Activated T-helper 1 cell treated with anti-CD3 and anti-CD28 coated beads, Interleukin-12 subunit alpha, Interleukin-12 subunit beta, Interleukin-2, Interleukin-4 antibody, amounts not matched to agents 30 ng/mL and 10 ng/mL and 1 ng/mL, durations not matched to agents 14 hours and 24 hours and 36 hours (primary cell): ENCODE results near the gene TOM1L2. TPM values are rescaled to one million over a fixed set of nuclear protein-coding genes. Genes with fewer than 3 reads are reported as not detected.

Experiments
- DNase-seq: peaks from one replicate; pipeline ENCODE4 v3.0.0; 2021; ENCODE audit warnings: low spot score
- H3K27ac Mint-ChIP-seq: one replicate; pipeline ENCODE4 v1.8.0; 2021; ENCODE audit warnings: mild to moderate bottlenecking, mixed read lengths
- H3K27me3 Mint-ChIP-seq: one replicate; pipeline ENCODE4 v1.8.0; 2022; ENCODE audit warnings: mild to moderate bottlenecking, moderate library complexity, mixed read lengths; ENCODE audit not compliant: insufficient read depth
- H3K36me3 Mint-ChIP-seq: one replicate; pipeline ENCODE4 v1.8.0; 2021; ENCODE audit warnings: low read depth, mixed read lengths
- H3K4me1 Mint-ChIP-seq: one replicate; pipeline ENCODE4 v1.8.0; 2021; ENCODE audit warnings: low read depth, mixed read lengths
- H3K4me3 Mint-ChIP-seq: one replicate; pipeline ENCODE4 v1.8.0; 2021; ENCODE audit warnings: mild to moderate bottlenecking, moderate library complexity, mixed read lengths
- H3K9me3 Mint-ChIP-seq: one replicate; pipeline ENCODE4 v1.8.0; 2021; ENCODE audit warnings: mixed read lengths
- intact Hi-C: fragments of 100-400 bp; cut with micrococcal nuclease; formaldehyde crosslinking; loops from one replicate; pipeline ENCODE4 v1.15.1; 2024
- total RNA-seq: library from RNA; stranded (reverse); gene quantifications from 2 replicates; pipeline ENCODE4 v1.2.3, GENCODE V29; 2022

TOM1L2 gene
- total RNA-seq, 1 donor from 2014 or later: 10.2 TPM

GRCh38 chr17:17989618-17990017 is 17.4 kb upstream of the TOM1L2 start:
- Mint-ChIP-seq H3K36me3 (no peaks in the 10 kb centered on the region), H3K4me1 (no peaks in the 10 kb centered on the region), H3K9me3 (no peaks in the 10 kb centered on the region), H3K4me3 (no peak overlapping the region), H3K27me3 (no peaks in the 10 kb centered on the region), H3K27ac (no peak overlapping the region)
- no peak for DNase-seq
- intact Hi-C loops: no loop called here

- H3K4me1 Mint-ChIP-seq: no peaks in the 10 kb centered on the region
- H3K36me3 Mint-ChIP-seq: no peaks in the 10 kb centered on the region
- DNase-seq: no peak
- no peak overlapping the region for H3K27ac Mint-ChIP-seq
- H3K9me3 Mint-ChIP-seq: no peaks in the 10 kb centered on the region
- intact Hi-C loops: no loop called here
- no peak overlapping the region for H3K4me3 Mint-ChIP-seq
- H3K27me3 Mint-ChIP-seq: no peaks in the 10 kb centered on the region
Measured at GRCh38 chr17:17989081-17989480, 16.9 kb upstream of the TOM1L2 start.

GRCh38 chr17:17988427-17988945 is 16.3 kb upstream of the TOM1L2 start:
- H3K36me3 Mint-ChIP-seq: no peaks in the 10 kb centered on the region

GRCh38 chr17:17987901-17988300 is 15.7 kb upstream of the TOM1L2 start:
- Mint-ChIP-seq H3K27me3 (no peaks in the 10 kb centered on the region), H3K27ac (no peak overlapping the region), H3K9me3 (no peaks in the 10 kb centered on the region), H3K4me3 (no peak overlapping the region), H3K4me1 (no peaks in the 10 kb centered on the region), H3K36me3 (no peaks in the 10 kb centered on the region)
- intact Hi-C loops: no loop called here
- DNase-seq: no peak

More at GRCh38 chr17:17988427-17988945, 16.3 kb upstream of the TOM1L2 start:
- Mint-ChIP-seq H3K27me3 (no peaks in the 10 kb centered on the region), H3K9me3 (no peaks in the 10 kb centered on the region), H3K4me3 (no peak overlapping the region), H3K4me1 (no peaks in the 10 kb centered on the region), H3K27ac (no peak overlapping the region)
- DNase-seq: no peak
- intact Hi-C loops: no loop called here

- DNase-seq: no peak
- Mint-ChIP-seq H3K27ac (no peak overlapping the region), H3K9me3 (no peaks in the 10 kb centered on the region), H3K4me3 (no peak overlapping the region), H3K36me3 (no peaks in the 10 kb centered on the region), H3K4me1 (no peaks in the 10 kb centered on the region), H3K27me3 (no peaks in the 10 kb centered on the region)
- intact Hi-C loops: no loop called here
Measured at GRCh38 chr17:17987187-17987896, 15.1 kb upstream of the TOM1L2 start.

- Mint-ChIP-seq H3K4me3 (no peak overlapping the region), H3K36me3 (no peaks in the 10 kb centered on the region), H3K27me3 (no peaks in the 10 kb centered on the region), H3K27ac (no peak overlapping the region), H3K4me1 (no peaks in the 10 kb centered on the region), H3K9me3 (no peaks in the 10 kb centered on the region)
- intact Hi-C loops: no loop called here
- DNase-seq: no peak
Measured at GRCh38 chr17:17985555-17985954, 13.4 kb upstream of the TOM1L2 start.

GRCh38 chr17:17985153-17985552 is 13.0 kb upstream of the TOM1L2 start:
- intact Hi-C loops: no loop called here
- Mint-ChIP-seq H3K4me1 (no peaks in the 10 kb centered on the region), H3K9me3 (no peaks in the 10 kb centered on the region), H3K27ac (no peak overlapping the region), H3K36me3 (no peaks in the 10 kb centered on the region), H3K27me3 (no peaks in the 10 kb centered on the region), H3K4me3 (no peak overlapping the region)
- DNase-seq: no peak

GRCh38 chr17:17983776-17984175 is 11.6 kb upstream of the TOM1L2 start:
- H3K27me3 Mint-ChIP-seq: no peaks in the 10 kb centered on the region
- H3K36me3 Mint-ChIP-seq: no peaks in the 10 kb centered on the region
- no peaks in the 10 kb centered on the region for H3K9me3 Mint-ChIP-seq
- intact Hi-C loops: no loop called here
- H3K27ac Mint-ChIP-seq: no peak overlapping the region
- DNase-seq: no peak
- no peak overlapping the region for H3K4me3 Mint-ChIP-seq
- H3K4me1 Mint-ChIP-seq: no peaks in the 10 kb centered on the region

- no peaks in the 10 kb centered on the region for H3K27me3 Mint-ChIP-seq
- no peak overlapping the region for H3K27ac Mint-ChIP-seq
- H3K36me3 Mint-ChIP-seq: no peaks in the 10 kb centered on the region
- DNase-seq: no peak
- no peaks in the 10 kb centered on the region for H3K4me1 Mint-ChIP-seq
- H3K4me3 Mint-ChIP-seq: no peak overlapping the region
- intact Hi-C loops: no loop called here
- no peaks in the 10 kb centered on the region for H3K9me3 Mint-ChIP-seq
Measured at GRCh38 chr17:17983376-17983775, 11.2 kb upstream of the TOM1L2 start.

GRCh38 chr17:17982801-17983200 is 10.6 kb upstream of the TOM1L2 start:
- intact Hi-C loops: no loop called here
- Mint-ChIP-seq H3K4me3 (no peak overlapping the region), H3K27ac (no peak overlapping the region), H3K27me3 (no peaks in the 10 kb centered on the region), H3K36me3 (no peaks in the 10 kb centered on the region), H3K9me3 (no peaks in the 10 kb centered on the region), H3K4me1 (no peaks in the 10 kb centered on the region)
- no peak for DNase-seq

- H3K4me1 Mint-ChIP-seq: no peaks in the 10 kb centered on the region
- no peak for DNase-seq
- no peak overlapping the region for H3K4me3 Mint-ChIP-seq
- H3K27ac Mint-ChIP-seq: no peak overlapping the region
- no peaks in the 10 kb centered on the region for H3K36me3 Mint-ChIP-seq
- no peaks in the 10 kb centered on the region for H3K9me3 Mint-ChIP-seq
- intact Hi-C loops: no loop called here
- H3K27me3 Mint-ChIP-seq: no peaks in the 10 kb centered on the region
Measured at GRCh38 chr17:17981330-17981729, 9.1 kb upstream of the TOM1L2 start.

- no peaks in the 10 kb centered on the region for H3K9me3 Mint-ChIP-seq
- no peak overlapping the region for H3K4me3 Mint-ChIP-seq
- intact Hi-C loops: loop anchor here (10.0 kb wide), 1 partner anchor 485 kb away; the partner anchor contains the start of gene RASD1
- no peak for DNase-seq
- peaks cover 2% of the 10 kb centered on the region for H3K27me3 Mint-ChIP-seq
- no peaks in the 10 kb centered on the region for H3K36me3 Mint-ChIP-seq
- no peak overlapping the region for H3K27ac Mint-ChIP-seq
- no peaks in the 10 kb centered on the region for H3K4me1 Mint-ChIP-seq
Measured at GRCh38 chr17:17979778-17980177, 7.6 kb upstream of the TOM1L2 start.

GRCh38 chr17:17978481-17979424 is 6.6 kb upstream of the TOM1L2 start:
- H3K9me3 Mint-ChIP-seq: no peaks in the 10 kb centered on the region
- no peak for DNase-seq
- intact Hi-C loops: loop anchor here (10.0 kb wide), 1 partner anchor 484 kb away; the partner anchor contains the start of gene RASD1
- H3K4me3 Mint-ChIP-seq: no peak overlapping the region
- peaks cover 1% of the 10 kb centered on the region for H3K4me1 Mint-ChIP-seq
- H3K27me3 Mint-ChIP-seq: peaks cover 2% of the 10 kb centered on the region
- no peaks in the 10 kb centered on the region for H3K36me3 Mint-ChIP-seq
- no peak overlapping the region for H3K27ac Mint-ChIP-seq
